Head of caudate nucleus (tissue), 42 donors: ENCODE data around the gene TTC23L.

Source experiments
- DNase-seq, 42 donors: peaks; one replicate each; pipeline versions ENCODE4 v3.0.0 to v3.0.0-alpha.2; 2020 to 2021; ENCODE audit warnings: mixed read lengths in 7 of 42
- intact Hi-C: fragments of 100-400 bp; cut with DNase I; formaldehyde crosslinking; loops from one replicate; pipeline ENCODE4 v1.15.0; 2022

Gene TTC23L

GRCh38 chr5:34932947-34933346, 94.0 kb downstream of the TTC23L start:
- no peak for DNase-seq
- intact Hi-C loops: no loop called here

GRCh38 chr5:34941936-34942335, 103.0 kb downstream of the TTC23L start:
- DNase-seq: no peak
- intact Hi-C loops: no loop called here

- intact Hi-C loops: no loop called here
- no peak for DNase-seq
Observed at GRCh38 chr5:34944044-34944443, 105.1 kb downstream of the TTC23L start.

- no peak for DNase-seq
- intact Hi-C loops: no loop called here
Observed at GRCh38 chr5:34944460-34945047, 105.6 kb downstream of the TTC23L start.
